ENCODE data around the gene ZNHIT1. TPM values are rescaled to one million over a fixed set of nuclear protein-coding genes. Genes with fewer than 3 reads are reported as not detected.

ZNHIT1 gene
- total RNA-seq, 1 donor from 2014 or later = 53.3 TPM

DNA sequence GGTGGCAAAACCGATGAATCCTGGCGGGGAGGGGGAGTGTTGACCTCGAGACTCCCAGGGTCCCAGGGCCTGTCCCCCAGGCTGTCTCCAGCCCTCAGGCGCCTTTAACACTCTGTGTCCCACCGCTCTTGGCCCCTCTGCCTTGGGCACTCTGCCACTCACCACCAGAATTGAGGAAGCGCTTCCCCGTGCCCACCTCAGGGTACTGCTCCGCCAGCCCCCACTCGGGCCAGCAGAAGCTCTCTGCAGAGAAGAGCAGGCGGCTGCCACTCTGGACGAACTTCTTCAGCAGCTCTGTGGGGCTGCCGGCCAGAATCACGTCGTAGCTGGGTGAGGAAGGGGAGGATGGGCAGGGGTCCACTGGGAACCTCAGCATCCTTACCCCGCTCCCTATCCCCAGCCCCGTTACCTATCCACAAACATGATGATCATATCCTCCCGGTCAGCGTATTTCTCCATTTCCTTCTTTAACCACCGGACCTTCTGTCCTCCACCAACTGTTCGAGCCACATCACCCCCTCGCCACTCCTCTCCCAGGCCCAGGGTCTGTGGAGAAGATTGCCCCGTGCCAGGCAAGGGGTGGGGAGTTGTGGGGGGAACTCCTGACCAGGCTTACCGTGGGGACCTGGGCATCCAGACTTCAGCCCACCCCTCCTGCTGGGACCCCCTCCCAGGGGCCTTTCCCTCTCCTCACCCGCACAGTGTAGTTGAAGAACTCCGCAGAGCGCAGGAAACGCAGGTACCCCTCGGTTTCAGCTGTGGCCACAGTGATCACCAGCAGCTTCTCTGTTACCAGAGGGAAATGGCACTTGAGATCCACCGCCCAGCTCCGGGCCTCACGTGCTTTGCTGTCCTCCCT lies 1.7 kb upstream of the ZNHIT1 start:
- Mint-ChIP-seq H3K4me1 (peaks cover 23% of the 10 kb centered on the region), H3K9me3 (no peaks in the 10 kb centered on the region), H3K4me3 (peak overlapping the region; percentile 98), H3K27ac (ENCODE audit: unreplicated experiment) (peak overlapping the region; percentile 84), H3K36me3 (ENCODE audit: low read depth) (no peaks in the 10 kb centered on the region), H3K27me3 (ENCODE audit: low read depth) (no peaks in the 10 kb centered on the region)
- TF ChIP-seq, protein P1, sequence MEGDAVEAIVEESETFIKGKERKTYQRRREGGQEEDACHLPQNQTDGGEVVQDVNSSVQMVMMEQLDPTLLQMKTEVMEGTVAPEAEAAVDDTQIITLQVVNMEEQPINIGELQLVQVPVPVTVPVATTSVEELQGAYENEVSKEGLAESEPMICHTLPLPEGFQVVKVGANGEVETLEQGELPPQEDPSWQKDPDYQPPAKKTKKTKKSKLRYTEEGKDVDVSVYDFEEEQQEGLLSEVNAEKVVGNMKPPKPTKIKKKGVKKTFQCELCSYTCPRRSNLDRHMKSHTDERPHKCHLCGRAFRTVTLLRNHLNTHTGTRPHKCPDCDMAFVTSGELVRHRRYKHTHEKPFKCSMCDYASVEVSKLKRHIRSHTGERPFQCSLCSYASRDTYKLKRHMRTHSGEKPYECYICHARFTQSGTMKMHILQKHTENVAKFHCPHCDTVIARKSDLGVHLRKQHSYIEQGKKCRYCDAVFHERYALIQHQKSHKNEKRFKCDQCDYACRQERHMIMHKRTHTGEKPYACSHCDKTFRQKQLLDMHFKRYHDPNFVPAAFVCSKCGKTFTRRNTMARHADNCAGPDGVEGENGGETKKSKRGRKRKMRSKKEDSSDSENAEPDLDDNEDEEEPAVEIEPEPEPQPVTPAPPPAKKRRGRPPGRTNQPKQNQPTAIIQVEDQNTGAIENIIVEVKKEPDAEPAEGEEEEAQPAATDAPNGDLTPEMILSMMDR (conservative IDR thresholded peaks at IDR 0.05) = no peak
- no peak for DNase-seq (ENCODE audit: low read depth, low spot score)

DNA sequence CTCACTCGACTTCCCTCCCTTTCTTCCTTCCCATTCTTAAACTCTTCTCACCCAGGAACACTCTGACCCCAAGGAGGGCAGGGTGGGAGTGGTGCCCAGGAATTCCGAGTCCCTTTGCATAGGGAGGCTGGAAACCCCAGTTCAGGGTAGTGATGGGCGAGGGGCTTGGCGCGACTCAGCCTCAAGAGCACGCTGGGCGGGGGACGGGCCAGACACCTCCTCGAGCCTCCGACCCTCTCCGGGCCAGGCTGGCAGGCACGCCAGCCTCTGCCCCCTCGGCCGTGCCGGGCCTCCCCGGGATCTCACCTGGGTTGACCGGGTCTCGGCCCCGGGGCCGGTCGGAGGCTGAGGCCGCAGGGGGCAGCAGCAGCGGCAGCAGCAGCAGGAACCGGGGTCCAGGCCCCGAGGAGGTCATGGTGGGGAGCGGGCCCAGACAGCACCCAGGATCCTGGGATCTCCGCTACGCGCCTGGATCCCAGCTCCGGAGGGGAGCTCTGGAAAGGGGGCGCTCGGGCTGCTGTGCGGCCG lies 1.0 kb upstream of the ZNHIT1 start:
- Mint-ChIP-seq H3K27ac (ENCODE audit: unreplicated experiment) (peak overlapping the region; percentile 84), H3K4me1 (peaks cover 23% of the 10 kb centered on the region), H3K4me3 (peak overlapping the region; percentile 98), H3K27me3 (ENCODE audit: low read depth) (no peaks in the 10 kb centered on the region), H3K36me3 (ENCODE audit: low read depth) (no peaks in the 10 kb centered on the region), H3K9me3 (no peaks in the 10 kb centered on the region)
- DNase-seq (ENCODE audit: low read depth, low spot score) = no peak
- TF ChIP-seq, protein P1 (conservative IDR thresholded peaks at IDR 0.05) = no peak

DNA sequence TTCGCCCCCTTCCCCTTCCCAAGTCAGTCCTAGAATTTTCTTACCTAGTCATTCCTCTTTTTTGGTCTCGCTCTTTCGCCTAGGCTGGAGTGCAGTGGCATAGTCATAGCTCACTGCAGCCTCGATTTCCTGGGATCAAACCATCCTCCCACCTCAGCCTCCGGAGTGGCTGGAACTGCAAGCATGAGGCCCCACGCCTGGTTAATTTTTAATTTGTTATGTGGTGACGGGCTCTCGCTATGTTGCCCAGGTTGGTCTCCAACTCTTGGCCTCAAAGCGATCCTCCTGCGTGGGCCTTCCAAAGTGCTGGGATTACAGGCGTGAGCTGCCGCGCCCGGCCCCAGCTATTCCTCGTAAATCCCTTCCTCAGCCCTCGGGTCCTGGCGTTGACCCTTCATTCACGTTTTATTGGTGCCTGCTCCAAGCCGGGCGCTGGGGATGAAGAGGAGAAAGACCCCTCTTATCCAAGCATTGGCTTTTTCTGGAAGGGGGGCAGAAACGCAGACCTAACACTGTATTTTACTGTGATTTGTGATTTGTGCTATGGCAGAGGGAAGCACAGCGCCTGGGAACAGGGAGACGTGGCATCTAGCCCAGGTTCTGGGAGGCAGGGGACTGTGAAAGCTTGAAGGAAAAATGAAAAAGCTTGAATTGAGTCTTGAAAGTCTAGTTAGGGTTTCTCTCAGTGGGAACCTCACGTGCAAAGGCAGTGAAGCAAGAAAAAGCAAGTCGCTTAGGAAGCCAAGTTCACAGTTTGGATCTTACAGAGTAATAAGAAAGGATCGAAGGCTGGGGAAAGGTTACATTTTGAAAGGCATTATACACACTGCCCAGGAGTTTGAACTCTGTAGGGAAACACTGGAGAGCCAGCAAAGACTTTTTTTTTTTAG lies 516 bp downstream of the ZNHIT1 start:
- Mint-ChIP-seq H3K4me3 (peak overlapping the region; percentile 98), H3K27ac (ENCODE audit: unreplicated experiment) (peak overlapping the region; percentile 91), H3K9me3 (no peaks in the 10 kb centered on the region), H3K4me1 (peaks cover 23% of the 10 kb centered on the region), H3K27me3 (ENCODE audit: low read depth) (no peaks in the 10 kb centered on the region), H3K36me3 (ENCODE audit: low read depth) (no peaks in the 10 kb centered on the region)
- no peak for DNase-seq (ENCODE audit: low read depth, low spot score)
- TF ChIP-seq, protein P1 (conservative IDR thresholded peaks at IDR 0.05) = no peak

GRCh38 chr7:101220295-101220694 lies 2.3 kb downstream of the ZNHIT1 start:
- Mint-ChIP-seq H3K27me3 (ENCODE audit: low read depth) (no peaks in the 10 kb centered on the region), H3K9me3 (no peaks in the 10 kb centered on the region), H3K4me3 (no peak overlapping the region), H3K4me1 (peaks cover 23% of the 10 kb centered on the region), H3K36me3 (ENCODE audit: low read depth) (no peaks in the 10 kb centered on the region), H3K27ac (ENCODE audit: unreplicated experiment) (no peak overlapping the region)
- DNase-seq (ENCODE audit: low read depth, low spot score) = no peak
- TF ChIP-seq, protein P1 (conservative IDR thresholded peaks at IDR 0.05) = no peak

- Mint-ChIP-seq H3K36me3 (ENCODE audit: low read depth) (peaks cover 2% of the 10 kb centered on the region), H3K27ac (ENCODE audit: unreplicated experiment) (no peak overlapping the region), H3K4me3 (no peak overlapping the region), H3K27me3 (ENCODE audit: low read depth) (no peaks in the 10 kb centered on the region), H3K4me1 (peaks cover 13% of the 10 kb centered on the region), H3K9me3 (no peaks in the 10 kb centered on the region)
- no peak for DNase-seq (ENCODE audit: low read depth, low spot score)
- TF ChIP-seq, protein P1 (conservative IDR thresholded peaks at IDR 0.05) = no peak
Measured at GRCh38 chr7:101222275-101222830, 4.4 kb downstream of the ZNHIT1 start.
